H4 (cell line): Measurements from ENCODE around the gene MAPK4. TPM values are rescaled to one million over a fixed set of nuclear protein-coding genes. Genes with fewer than 3 reads are reported as not detected.
"Not testable (repeated sequence)": the region's sequence is repeated elsewhere in the genome, so short reads cannot be mapped to it uniquely, and the experiment has no call there.

Experiments
- DNase-seq: peaks from one replicate; pipeline ENCODE4 v3.0.0-alpha.2; 2015; ENCODE audit warnings: low spot score
- total RNA-seq: library from RNA; depleted of rRNA; stranded (reverse); fragments of >200 nt; shearing (Covaris generic); gene quantifications from 2 replicates; pipeline ENCODE4 v1.2.3, GENCODE V29; 2014; rRNA removed

The MAPK4 gene
- total RNA-seq, result 0.10 TPM in 1 of 2 replicates, not detected in the other

DNA sequence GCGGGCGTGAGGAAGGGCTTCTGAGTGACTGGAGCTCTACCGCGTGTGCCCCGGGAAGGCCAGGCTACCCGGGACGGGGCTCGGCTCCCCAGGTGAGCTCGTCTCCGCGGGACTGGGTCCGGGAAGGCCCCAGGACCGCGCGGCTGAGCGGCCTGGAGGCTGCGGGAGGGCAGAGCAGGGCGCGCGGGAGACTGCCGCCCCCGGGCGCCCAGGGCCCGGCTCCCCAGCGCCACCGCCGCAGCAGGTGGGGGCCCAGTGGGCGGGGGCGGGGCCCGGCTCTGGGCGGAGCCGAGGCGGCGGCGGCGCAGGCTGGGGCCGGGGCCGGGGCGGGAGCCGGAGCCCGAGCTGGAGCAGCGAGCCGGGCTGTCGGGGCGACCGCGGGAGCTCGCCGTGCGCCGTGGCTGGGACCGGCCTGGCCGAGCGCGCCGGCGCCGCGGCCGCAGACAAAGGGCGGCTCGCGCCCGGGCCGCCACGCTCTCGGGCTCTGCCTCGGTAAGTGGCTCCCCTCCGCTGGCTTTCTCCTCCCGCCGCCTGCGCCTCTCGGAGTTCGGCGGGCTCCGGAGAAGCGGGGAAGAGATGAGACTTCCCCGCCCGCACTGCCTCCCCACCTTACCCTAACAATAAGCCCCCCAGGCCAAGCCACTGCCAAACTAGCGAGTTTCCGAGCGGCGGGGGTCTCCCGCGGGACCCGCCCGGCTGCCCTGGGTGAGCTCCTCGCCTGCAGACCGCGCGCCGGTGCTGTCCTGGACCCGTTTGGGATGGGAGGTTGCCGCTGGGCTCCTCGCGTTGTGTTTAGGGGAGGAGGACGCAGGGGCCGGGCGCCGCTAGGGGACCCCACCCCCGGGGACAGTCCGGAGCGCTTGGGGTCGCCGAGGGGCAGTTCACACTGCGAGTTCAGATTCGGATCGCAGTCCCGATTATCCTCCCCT is at the start of gene MAPK4:
TSS of gene MAPK4 (plus strand) at position 336 of the 929 bp plus-strand sequence. CDS start 103,872 bp downstream, outside the sequence.
- DNase-seq, result no peak

DNA sequence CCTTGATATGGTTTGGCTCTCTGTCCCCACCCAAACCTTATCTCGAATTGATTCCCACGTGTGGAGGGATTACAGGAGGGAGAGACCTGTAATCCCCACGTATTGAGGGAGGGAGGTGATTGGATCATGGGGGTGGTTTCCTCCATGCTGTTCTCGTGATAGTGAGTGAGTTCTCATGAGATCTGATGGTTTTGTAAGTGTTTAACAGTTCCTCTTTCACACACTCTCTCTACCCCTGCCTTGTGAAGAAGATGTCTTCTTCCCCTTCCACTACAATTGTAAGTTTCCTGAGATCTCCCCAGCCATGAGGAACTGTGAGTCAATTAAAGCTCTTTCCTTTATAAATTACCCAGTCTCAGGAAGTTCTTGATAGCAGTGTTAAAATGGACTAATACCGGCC is 42.6 kb upstream of the MAPK4 start:
- DNase-seq, result not testable (repeated sequence)

DNA sequence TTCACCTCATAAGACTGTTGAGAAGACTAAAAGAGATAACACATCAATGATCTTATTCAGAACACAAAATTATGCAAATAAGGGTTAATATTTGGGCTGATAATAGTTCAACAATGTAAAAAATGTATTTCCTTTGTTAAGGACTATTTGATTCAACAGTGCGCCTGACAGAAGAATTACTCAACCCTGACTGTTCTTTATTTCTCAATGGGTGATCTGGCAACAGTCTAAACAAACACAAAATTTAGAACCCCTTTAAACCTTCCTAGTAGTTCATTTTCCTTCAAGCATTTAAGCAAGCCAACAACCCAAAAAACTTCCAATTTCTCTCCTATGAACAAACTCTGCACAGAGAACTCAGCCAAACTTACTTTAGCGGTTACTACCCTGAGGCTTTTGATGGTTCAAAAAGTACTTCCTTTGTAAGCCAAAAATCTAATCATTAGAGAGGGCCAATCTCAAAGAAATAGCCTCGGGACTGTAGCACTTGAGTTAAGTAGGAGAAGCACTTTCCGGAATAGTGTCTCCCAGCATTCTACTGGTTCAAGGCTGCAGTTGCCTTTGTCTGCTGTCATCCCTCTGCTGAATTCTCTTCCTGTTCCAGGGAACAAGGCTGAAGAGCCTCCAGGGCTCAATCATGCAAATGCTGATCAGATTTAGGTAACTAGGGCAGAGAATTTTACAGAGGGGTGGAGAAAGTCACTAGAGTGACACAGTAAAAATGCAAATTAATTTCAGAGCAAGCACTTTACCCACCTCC is 40.9 kb upstream of the MAPK4 start:
- DNase-seq, result no peak

DNA sequence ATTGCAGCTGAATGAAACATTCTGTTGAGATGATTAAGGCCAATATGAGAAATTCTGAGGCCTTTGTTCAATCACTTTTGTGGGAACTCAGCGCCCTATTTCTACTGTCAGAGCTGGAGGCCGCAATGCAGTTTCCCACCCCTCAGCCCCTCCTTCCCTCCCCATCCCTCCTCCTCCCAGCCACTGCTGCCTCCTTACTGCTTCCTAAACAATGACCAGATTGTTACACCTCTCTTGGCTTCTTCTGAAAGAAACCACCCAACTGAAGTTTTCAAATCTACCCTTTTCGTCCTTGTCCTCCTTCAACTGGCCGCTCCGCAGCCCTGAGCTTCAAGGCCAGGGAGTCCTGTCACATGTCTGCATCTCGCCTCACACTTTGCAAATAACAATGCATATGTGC is 36.7 kb upstream of the MAPK4 start:
- DNase-seq, result no peak

DNA sequence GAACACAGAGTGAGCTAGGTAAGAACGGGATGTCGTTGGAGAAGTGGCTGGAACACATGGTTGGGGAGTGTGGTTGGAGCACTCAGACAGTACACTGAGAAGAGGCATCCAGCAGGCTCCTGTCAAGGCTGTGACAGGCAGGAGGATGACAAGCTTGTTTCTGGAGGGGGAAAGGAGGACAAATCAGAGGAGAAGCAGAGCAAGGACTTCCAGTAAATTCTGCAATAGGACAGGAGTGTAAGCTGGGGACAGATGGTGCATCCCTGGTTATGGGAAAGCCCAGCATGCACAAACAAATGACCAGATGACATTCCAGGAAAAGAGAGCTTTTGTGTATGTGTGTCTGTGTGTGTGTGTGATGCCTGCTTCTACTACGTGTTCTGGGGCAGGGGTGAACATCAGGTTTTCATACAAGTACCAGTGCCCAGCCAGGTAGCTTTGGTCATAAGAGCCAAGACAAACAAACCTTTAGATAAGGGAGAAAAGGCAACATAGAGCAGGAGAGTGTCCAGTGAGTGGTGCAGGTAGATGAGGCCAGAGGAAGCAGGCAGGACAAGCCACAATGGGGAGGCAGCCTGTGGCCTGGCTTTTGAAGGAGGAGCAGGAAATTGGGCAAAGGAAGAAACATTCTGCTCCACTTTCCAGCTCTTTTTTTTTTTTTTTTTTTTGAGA is 32.1 kb upstream of the MAPK4 start:
- DNase-seq, result no peak

DNA sequence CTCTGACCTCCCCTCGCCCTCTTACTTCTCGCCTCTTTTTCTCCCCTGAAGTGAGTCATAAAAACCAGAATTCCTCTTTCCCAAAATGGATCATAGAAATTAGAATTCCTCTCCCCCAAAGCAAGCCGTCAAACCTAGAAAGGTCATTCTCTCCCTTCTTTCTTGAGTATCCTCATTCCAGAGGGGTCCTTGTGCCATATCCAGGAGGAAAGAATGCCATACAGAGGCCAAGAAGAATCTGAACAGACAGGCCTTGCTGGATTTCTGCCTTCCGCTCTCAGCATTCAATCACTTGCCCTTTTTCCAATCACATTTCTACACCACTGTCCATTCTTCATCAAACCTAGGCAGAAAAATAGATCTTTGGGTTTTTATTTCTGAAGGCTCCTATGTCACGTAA is 31.1 kb upstream of the MAPK4 start:
- no peak for DNase-seq

DNA sequence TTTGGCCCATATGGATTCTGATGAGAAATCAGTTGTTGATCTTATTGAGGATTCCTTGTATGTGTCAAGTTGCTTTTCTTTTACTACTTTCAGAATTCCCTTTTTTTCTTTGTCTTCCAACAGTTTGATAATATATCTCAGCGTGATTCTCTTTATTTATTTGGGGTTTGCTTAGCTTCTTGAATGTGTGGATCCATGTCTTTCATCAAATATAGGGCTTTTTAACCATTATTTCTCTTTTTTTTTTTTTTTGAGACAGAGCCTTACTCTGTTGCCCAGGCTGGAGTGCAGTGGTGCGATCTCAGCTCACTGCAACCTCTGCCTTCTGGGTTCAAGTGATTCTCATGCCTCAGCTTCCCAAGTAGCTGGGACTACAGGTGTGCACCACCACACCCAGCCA is 26.1 kb upstream of the MAPK4 start:
- DNase-seq, result not testable (repeated sequence)

DNA sequence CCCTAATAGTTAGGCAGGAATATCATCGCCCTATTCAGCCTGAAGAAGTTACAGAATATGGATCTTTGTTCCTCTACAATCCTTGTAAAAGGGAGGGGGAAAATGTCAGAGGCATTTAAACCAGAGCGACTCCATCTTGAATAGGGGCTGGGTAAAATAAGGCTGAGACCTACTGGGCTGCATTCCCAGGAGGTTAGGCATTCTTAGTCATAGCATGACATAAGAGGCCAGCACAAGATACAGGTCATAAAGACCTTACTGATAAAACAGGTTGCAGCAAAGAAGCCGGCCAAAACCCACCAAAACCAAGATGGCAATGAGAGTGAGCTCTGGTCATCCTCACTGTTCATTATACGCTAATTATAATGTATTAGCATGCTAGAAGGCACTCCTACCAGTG is 15.4 kb upstream of the MAPK4 start:
- DNase-seq, result not testable (repeated sequence)

DNA sequence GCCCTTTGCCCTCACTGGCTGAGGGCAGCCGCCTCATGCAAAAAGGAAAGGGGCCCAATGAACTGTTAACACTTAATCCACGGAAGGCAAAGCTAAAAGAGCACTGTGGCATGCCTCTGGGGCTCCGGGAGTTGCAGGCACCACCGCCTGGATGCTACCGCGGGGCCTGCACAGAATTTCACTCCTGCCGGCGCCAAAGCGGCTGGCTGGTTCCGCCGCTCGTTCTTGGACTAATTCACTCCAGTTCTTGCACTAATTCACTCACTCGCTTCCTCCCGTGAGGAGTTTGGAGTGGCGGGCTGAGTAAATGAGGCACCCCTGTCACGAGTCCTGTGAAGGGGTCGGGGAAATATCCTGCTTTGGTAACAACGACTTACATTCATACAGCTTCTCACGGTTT is 14.0 kb upstream of the MAPK4 start:
- no peak for DNase-seq

DNA sequence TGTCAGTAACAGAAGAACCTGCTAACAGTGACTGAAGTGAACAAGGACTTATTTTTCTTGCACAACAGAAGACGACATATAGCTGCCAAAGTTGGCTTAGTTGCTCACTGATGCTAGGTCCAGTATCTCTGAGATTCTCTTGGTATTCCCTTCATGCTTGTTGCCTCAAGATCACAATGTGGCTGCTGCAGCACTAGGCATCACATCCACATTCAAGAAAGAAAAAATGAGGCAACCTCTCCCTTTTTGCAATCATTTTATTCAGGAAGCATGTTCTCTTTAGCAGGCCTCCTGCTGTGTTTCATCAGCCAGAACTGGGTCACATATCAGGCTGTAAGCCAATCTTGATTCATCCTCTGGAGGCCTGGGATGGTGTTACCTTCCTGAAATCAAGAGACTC is 11.7 kb upstream of the MAPK4 start:
- DNase-seq, result no peak

DNA sequence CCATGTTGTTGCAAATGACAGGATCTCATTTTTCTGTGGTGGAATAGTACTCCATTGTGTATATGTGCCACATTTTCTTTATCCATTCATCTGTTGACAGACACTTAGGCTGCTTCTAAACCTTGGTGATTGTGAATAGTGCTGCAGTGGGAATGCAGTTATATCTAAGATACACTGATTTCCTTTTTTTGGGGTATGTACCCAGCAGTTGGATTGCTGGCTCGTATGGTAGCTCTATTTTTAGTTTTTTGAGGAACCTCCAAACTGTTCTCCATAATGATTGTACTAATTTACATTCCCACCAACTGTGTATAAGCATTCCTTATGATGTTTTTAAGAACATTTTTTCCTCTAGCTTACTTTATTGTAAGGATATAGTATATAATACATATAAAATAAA is 8.2 kb upstream of the MAPK4 start:
- DNase-seq, result not testable (repeated sequence)

DNA sequence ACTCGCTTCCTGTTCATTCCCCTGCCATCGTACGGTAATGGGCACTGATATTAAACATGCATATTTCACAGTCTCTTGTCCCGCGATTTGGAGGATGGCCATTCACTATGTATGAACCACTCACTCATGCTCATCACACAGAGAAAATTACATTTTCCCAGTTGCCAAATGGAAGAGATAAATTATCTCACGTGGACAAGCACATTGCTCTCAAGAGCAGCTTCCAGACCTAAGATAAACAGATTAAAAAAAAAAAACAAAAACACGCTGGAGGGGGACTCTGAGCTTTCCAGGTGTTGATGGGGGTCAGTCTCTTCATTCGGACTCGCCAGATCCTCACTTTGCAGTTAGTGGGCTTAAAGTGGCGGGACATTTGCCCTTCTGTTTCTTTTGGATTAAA is 1.7 kb upstream of the MAPK4 start:
- DNase-seq, result no peak

DNA sequence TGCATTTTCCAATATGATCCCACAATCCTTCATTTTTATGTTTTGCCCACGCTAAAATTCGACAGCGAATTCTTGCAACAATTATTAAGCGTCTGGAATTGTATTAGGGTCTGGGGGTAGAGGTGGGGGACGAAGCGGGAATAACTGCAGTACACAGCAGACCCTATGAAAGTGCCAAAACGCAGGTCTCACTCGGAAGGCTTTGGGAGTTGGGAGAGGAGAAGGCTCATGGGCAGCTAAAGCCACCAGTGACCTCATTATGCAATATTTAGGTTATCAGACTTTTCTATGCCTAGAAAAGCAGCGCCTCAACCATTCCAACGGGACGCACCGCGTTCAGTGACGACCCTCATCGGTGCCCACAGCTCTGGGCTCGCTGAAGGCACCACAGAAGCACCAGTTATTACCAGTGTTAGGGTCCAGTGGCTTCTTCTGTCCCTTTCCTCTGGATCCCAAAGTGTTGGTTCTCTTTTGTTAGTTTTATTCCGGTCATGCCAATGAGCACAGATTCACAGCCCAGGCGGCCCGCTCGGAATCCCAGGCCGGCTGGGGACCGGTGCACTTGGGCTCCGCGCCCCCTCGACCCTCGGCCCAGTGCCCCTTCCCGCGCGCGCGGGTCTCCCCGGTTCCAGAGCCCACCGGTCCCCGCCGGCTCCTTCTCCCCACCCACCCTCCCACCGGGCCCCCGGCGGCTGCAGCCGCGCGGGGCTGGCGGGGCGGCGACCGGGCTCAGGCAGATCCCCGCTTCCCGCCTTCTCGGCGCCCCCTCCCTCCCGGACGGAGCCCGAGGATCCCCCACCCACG is 737 bp upstream of the MAPK4 start:
- DNase-seq, result no peak

DNA sequence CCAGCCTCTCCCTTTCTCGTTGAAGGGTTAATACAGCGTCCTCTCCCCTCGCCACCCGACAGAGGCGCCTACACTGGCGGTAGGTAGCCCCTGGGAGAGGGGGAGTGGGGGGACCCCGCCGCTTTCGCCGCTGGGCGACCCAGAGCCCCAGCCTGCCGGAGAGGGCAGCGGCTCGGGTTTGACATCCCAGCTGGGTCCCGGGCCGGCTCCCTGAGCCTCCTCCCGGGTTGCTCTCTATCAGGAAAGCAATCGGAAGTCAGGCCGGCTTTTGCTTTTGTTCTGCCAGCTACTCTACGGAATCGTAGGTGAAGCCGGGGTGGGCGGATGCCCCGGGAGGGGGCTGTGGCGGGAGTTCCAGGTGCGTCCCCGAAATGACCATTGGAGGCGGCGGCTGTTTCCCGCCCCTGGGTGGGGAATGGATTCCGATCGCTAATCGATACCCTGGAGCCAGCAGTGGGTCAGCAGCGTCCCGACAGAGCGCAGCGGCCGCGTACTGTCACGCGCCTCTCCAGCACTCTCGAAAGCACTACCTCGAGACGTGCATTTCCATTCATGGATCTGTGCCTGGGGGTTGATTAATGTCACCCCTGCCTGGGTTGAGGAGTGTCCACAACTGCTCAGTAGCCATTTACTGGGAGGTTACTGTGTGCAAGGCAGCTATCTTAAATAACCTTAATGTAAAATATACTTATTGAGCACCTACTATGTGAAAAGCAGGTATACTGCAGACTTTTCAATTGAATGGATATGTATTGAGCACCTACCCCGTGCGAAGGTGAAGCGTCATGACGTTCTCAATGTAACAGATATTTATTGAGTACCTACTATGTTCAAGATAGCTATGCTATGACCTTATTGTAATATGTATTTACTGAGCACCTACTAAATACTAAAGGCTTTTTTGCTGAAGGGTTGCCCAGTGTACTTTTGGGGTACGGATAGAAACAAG is 1.1 kb downstream of the MAPK4 start:
- DNase-seq, result no peak

DNA sequence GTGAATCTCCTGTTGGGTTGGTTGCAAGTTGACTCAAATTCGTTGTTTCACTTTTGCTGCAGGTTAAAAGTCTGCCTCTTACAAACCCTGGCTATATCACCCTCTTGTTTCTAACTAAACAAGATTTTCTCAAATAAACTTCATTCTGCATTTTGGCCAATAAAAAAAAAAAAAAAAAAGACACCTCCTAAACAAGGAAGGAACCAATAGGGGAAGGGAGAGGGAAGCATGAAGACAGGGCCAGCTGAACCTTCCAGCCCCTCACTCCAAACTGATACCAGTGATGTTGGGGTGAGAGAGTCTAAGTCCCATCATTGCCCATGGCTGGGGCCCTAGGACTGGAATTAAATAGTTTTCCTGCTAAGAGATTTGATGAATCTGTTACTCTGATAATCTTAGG is 2.4 kb downstream of the MAPK4 start:
- DNase-seq, result not testable (repeated sequence)

DNA sequence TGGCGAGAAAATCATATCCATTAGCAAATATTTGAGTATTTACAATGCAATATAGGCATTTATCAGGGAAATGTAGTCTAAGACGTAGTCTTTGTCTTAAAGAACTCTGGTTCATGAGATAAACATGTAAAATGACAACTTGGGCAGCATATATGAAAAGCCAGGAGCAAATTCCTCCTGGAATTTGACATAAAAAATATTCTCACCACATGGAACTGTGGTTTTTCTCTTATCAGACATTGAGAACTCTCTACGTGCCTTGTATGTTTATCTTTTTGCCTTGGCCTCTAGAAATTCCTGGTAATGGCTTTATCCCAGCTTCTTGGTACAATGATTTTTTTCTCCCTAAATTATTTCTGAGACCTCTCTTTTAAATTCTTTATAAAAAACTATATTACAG is 2.8 kb downstream of the MAPK4 start:
- DNase-seq, result no peak

DNA sequence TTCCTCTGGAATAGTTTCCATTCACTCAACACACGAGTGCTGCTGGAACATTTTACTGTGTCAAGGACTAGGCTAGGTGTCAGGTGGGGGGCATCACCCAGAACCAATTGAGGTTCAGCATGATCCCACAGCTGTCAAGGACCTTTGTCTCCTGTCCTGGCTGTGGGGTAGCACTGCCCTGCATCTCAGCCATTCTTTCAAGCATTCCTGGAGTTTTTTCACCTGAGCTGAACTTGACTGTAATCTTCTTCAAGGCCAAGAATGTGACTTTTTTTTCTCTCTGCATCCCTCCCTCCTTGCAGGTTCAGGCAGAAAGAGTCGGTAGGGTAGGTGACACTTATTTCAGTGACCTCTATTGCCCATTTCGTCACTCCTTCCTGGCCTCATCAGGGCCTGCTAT is 3.5 kb downstream of the MAPK4 start:
- no peak for DNase-seq

DNA sequence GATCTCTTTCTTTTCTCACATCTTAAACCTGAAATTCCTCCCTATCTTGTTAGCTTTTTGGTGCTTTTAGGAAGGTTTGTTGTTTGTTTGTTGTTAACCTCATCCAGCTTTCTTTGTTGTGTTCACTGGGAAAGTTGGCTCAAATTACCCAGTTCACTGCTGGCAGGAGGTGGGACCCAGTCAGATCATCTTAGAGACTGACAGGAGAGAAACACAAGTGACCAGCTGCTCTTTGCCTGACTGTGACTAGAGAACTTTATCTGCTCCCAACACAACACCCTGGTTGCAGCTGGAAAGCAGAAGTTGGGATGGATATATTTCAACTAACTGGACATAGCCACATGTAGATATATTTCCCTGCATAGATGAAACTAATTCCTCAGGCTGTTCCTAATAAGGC is 10.0 kb downstream of the MAPK4 start:
- DNase-seq, result no peak

DNA sequence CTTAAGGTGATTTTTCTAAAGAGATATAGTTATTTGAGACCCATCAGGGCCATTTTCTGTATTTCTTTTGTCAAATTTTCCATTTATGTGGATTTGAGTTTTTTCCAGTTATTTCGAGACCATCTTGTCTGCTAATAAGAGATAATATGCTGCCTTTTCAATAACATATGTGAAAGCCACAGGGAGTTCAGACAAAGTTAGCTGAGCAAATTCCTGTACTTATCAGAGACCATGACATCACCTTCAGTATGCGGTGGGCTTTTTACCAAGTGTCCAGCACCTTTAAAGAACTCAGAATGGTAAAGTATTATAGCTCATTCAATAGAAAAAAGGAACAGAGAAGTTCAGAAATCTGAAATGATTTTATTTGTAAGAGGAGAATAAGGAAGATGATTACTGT is 11.7 kb downstream of the MAPK4 start:
- DNase-seq, result no peak

DNA sequence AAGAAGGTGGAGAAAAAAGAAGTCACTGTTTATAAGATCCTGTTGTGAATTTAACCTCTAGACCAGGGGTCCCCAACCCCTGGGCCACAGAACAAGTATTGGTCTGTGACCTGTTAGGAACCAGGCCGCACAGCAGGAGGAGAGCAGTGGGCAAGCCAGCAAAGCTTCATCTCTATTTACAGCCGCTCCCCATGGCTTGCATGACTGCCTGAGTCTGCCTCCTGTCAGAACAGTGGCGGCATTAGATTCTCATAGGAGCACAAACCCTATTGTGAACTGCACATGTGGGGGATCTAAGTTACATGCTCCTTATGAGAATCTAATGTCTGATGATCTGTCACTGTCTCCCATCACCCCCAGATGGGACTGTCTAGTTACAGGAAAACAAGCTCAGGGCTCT is 13.3 kb downstream of the MAPK4 start:
- DNase-seq, result not testable (repeated sequence)
